GM12864 (cell line): ENCODE data around the gene PDE4D.
"Not testable (repeated sequence)": the region's sequence is repeated elsewhere in the genome, so short reads cannot be mapped to it uniquely, and the experiment has no call there.

Experiments
- DNase-seq: peaks from one replicate; pipeline ENCODE4 v3.0.0-alpha.2; 2011; ENCODE audit warnings: low read depth
- H3K4me3 ChIP-seq: 2 replicates; pipeline ENCODE4 v1.5.1; 2011; ENCODE audit warnings: mild to moderate bottlenecking, low read depth, low read length, control low read depth
- TF ChIP-seq, protein P1 (sequence below): IDR thresholded peaks from 2 replicates; pipeline ENCODE4 v1.5.1; 2011; ENCODE audit warnings: low read depth, mild to moderate bottlenecking, moderate library complexity, low read length, control low read depth, inconsistent platforms; ENCODE audit errors: missing control alignments

PDE4D gene

DNA sequence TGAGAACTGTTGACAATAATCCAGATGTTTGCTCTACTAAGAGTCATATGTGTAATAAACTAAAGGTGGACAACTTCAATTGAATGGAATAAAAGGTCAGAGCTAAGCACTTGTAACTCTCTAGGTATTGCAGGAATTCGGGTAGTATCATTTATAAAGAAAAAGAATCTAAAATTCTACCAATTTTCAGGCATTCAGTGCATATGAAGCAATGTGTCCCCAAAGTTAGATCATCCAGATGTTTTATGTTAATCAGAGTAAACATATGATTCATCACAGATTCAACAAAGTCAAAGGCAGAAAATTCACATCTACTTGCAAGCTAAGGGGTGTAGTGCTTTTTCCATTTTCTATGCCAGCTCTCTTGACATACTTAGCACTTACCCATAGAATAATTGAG, 477.1 kb downstream of the PDE4D start:
- DNase-seq: no peak
- TF ChIP-seq, protein P1, sequence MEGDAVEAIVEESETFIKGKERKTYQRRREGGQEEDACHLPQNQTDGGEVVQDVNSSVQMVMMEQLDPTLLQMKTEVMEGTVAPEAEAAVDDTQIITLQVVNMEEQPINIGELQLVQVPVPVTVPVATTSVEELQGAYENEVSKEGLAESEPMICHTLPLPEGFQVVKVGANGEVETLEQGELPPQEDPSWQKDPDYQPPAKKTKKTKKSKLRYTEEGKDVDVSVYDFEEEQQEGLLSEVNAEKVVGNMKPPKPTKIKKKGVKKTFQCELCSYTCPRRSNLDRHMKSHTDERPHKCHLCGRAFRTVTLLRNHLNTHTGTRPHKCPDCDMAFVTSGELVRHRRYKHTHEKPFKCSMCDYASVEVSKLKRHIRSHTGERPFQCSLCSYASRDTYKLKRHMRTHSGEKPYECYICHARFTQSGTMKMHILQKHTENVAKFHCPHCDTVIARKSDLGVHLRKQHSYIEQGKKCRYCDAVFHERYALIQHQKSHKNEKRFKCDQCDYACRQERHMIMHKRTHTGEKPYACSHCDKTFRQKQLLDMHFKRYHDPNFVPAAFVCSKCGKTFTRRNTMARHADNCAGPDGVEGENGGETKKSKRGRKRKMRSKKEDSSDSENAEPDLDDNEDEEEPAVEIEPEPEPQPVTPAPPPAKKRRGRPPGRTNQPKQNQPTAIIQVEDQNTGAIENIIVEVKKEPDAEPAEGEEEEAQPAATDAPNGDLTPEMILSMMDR: no peak
- H3K4me3 ChIP-seq: no peak overlapping the region

DNA sequence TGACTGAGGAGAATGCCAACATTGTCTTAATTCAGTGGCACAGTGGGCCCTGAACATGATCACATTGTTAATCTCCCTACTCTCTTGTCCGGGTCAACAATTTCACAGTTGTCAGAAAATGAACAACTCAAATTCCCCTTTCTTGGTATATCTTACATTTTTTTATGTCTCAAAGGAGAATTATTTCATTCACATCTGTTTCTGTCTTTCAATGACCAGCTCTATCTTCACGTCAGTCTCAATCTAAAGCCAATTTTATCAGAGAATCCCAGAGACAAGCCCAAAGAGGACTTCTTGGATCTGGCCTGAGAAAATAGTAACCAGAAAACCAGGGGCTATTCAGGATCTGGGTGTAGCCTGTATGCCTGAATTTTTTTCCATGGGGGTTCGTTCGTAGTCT, 477.5 kb downstream of the PDE4D start:
- no peak overlapping the region for H3K4me3 ChIP-seq
- TF ChIP-seq, protein P1: no peak
- DNase-seq: no peak

DNA sequence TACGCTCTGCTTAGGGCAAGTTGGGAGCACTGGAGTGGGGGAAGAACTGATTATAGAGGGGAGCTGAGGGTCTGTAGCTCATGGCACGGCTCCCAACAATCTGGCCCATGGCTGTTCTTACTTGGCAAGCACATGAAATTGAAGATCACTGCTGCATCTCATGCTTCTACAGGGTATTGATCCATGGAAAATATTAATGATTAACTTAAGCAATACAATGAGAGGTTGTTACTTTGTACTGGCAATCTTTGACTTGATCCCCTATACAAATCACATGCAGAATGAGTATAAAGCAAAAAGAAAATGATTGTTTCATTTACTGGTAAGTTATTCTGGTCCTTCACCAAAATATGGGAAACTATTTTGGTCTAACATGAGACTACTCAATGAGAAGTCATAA, 481.1 kb downstream of the PDE4D start:
- no peak overlapping the region for H3K4me3 ChIP-seq
- TF ChIP-seq, protein P1: no peak
- DNase-seq: no peak

DNA sequence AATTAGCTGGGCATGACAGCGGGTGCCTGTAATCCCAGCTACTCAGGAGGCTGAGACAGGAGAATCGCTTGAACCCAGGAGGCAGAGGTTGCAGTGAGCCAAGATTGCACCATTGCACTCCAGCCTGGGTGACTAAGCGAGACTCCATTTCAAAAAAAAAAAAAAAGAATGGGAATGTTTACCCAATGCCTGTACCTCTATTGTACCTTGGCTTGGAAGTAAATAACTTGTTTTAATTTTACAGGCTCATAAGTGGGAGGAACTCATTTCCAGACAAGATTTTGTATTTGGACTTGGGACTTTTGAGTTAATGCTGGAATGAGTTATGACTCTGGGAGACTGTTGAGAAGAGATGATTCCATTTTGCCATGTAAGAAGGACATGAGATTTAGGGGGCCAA, 484.5 kb downstream of the PDE4D start:
- not testable (repeated sequence) for DNase-seq, H3K4me3 ChIP-seq

DNA sequence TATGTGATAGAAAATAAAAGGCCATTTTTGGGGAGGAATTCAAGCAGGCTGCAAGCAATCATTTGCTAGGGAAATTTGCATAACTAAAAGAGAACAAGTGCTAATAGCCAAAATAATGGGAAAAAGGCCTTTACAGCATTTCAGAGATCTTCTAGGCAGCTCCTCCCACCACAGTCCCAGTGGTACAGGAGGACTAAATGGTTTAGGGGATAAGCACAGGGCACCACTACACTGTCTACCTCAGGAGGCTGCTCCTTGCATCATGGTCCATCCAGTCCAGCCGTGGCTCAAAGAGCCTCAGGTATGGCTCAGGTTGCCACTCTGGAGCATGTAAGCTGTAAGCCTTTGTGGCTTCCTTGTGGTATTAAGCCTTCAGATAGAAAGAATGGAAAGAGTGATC, 485.6 kb downstream of the PDE4D start:
- TF ChIP-seq, protein P1: no peak
- no peak for DNase-seq
- no peak overlapping the region for H3K4me3 ChIP-seq

DNA sequence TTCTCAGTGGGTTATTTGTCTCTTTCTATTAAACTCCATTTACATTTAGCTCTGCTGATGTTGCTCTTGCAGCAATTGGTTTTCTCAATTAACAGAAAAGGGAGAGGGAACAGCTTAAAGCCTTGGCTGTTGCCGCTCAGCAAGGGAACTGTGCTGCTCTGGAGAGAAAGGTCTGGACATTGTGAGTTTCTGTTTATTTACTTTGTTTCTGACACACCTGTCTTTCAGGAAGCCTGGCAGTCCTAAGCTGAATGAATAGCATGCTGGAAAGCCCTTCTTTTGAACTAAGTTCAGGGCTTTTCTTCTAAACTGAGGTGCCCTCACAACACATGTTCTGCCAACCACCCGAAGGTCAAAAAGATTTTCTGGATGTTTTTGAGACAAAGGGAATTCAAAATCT, 491.9 kb downstream of the PDE4D start:
- no peak overlapping the region for H3K4me3 ChIP-seq
- no peak for DNase-seq
- TF ChIP-seq, protein P1: no peak

DNA sequence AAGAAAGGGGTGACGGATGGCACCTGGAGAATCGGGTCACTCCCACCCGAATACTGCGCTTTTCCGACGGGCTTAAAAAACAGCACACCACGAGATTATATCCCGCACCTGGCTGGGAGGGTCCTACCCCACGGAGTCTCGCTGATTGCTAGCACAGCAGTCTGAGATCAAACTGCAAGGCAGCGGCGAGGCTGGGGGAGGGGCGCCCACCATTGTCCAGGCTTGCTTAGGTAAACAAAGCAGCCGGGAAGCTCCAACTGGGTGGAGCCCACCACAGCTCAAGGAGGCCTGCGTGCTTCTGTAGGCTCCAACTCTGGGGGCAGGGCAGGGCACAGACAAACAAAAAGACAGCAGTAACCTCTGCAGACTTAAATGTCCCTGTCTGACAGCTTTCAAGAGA, 498.6 kb downstream of the PDE4D start:
- not testable (repeated sequence) for DNase-seq, H3K4me3 ChIP-seq

DNA sequence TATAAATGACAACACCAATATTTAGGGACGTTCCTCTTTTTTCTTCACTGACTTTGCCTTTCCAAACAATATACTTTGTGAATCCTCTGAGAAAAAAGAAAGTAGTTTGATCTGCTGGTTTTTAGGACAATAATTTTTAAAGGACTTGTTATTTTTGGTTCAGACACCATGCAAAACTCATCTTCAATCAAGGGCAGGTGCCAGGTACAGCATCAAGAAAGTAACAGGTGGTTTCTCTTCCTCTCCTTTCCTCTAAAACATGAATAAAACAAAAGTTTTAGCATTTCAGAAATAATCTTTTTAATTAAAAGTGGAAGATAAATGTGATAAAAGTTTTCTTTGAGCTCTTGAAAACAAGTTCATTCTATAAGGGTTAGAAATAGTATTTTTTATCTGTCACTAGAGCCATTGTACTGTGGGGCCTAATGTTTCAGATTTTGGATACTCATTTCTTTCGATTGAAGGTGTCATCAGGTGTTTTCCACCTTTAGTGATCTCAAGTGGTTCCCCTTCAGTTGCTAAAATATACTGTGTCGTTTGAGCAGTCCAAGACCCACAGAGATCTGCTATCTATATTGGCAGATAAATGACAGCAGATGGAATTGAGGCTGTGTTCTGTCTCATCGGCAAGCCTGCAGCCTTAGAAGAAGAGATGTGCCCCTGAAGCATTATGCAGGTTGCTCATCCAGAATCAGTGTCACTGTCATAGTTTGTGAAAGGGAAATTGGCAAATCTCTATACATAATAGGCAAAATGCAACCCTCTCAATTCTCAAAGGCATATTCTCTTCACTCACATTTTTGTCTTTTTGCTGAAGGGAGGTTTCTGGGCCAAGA, 499.7 kb downstream of the PDE4D start:
- TF ChIP-seq, protein P1: no peak
- H3K4me3 ChIP-seq: no peak overlapping the region
- DNase-seq: no peak
